IPS-NIHi11 (cell line): ENCODE data around the gene BBS7.

Experiments used
- DNase-seq: peaks from one replicate; pipeline ENCODE4 v3.0.0; 2012; ENCODE audit warnings: mixed read lengths, low spot score

The BBS7 gene, protein sequence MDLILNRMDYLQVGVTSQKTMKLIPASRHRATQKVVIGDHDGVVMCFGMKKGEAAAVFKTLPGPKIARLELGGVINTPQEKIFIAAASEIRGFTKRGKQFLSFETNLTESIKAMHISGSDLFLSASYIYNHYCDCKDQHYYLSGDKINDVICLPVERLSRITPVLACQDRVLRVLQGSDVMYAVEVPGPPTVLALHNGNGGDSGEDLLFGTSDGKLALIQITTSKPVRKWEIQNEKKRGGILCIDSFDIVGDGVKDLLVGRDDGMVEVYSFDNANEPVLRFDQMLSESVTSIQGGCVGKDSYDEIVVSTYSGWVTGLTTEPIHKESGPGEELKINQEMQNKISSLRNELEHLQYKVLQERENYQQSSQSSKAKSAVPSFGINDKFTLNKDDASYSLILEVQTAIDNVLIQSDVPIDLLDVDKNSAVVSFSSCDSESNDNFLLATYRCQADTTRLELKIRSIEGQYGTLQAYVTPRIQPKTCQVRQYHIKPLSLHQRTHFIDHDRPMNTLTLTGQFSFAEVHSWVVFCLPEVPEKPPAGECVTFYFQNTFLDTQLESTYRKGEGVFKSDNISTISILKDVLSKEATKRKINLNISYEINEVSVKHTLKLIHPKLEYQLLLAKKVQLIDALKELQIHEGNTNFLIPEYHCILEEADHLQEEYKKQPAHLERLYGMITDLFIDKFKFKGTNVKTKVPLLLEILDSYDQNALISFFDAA

DNA sequence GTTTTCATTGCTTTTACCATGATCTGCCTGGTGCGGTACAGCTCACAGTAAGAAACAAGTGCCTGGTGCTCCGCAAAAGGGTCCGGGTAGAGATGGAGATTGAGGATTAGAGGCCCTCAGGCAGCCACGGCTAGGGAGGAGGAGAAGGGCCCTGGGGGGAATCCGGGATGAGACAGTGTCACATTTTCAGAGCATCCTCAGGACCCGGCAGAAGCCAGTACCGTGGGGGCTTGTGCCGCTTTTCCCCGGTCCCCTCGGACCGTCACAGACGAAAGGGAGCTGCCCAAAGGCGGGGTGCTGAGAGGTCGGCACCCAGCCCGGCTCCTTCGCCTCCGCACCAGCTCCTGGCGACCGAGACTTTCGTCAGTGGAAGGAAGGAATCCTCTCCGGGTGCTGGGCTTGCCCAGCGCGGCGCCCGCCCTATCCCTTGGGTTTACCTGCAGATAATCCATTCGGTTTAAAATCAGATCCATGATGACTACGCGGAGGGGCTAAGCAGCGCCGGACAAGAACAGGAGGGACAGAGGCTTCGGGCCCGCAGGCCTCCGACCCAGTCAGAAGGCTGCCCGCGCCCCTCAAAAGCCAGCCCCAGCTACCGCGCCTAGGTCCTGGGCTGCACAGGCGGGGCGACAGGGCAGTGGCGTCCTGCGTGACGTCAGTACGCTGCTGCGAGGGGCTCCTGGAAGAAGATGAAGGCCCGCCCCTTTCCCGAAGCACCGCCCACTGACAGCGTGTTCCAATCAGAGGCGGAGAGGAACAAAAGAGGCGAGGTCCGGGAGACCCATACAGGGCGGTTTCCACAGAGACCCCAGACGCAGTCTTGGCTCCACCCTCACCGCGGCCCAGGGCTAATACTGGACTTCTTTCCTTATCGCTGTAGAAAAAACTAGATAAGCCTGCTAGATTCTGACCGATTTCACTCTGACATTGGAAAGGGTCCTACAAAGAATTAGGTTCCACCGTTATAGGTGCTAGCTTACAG is at the start of gene BBS7:
TSS of gene BBS7 (minus strand) at position 634 of the 982 bp plus-strand sequence. CDS start at position 473, 161 bp downstream.
- DNase-seq = peak; percentile 98

DNA sequence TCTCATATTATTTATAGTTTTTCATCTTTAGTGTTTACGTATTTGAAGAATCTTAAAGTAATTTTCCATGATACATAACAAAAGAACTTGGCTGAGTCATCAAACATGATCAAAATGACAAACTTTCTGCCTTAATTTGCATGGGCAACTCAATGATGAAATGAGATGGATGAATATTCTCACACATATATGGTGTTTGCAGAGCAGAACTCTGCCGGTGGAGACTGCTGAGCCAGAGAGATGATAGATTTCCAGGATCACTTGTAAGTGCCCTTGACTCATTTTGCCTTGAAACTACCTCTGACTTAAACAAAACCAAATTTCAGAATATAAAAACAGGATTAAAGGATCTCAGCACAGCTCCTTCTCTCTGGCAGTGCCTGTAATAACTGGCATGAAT is 43.4 kb upstream of the BBS7 start:
- DNase-seq = no peak

DNA sequence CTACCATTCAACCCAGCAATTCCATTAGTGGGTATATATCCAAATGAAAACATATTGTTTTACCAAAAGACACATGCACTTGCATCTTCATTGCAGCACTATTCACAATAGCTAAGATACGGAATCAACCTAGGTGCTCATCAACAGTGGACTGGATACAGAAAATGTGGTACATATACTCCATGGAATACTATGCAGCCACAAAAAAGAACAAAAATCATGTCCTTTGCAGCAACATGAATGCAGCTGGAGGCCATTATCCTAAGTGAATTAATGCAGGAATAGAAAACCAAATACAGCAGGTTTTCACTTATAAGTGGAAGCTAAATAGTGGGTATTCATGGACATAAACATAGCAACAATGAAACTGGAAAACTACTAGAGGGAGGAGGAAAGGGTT is 38.1 kb upstream of the BBS7 start:
- no peak for DNase-seq

DNA sequence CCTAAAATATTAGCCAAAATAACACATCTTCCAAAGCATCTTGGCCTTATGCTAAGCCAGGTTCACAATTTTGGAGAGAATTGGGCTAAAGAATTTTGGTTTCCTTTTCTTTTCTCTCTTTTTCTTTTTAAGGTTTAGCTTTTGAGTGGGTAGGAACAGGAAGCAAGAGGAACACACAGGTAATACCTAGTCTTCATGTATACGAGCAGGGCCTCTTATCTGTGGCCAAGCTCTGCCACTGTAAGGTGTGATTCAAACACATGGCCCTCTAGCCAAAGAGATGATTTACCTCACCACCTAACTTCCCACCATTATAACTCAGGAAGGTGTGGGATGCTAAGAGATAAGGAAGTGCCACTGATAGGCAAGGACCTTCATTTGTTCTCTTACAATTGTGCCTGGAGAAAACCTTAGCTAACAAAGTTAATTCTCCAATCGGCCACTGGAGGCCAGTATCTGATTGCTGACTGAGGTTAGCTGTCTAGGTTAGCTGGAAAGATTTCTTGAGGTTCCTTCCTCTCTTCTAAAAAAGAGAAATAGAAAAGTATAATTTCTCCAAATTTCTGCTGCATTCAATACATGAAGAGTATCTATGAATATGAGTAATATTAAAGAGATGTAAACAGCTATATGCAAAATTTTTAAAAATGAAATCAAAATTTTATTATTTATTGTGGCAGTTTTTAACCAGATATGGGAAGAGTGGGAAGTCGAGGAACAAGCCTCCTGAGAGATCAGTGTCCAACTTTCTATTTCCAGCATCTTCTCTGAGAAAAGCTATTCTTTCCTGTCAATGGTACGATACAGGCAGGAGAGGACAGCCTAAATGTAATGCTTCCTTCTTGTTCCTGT is 30.1 kb upstream of the BBS7 start:
- DNase-seq = peak; percentile 73

DNA sequence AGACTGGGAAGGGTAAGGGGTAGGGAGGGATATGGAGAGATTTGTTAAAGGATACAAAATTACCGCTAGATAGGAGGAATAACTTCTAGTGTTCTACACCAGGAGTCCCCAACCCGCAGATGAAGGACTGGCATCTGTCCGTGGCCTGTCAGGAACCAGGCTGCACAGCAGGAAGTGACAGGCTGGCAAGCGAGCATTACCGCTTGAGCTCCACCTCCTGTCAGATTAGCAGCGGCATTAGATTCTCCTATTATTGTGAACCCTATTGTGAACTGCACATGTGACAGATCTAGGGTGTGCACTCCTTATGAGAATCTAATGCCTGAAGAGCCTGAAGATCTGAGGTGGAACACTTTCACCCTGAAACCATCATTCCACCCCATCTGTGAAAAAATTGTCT is 27.9 kb upstream of the BBS7 start:
- DNase-seq = no peak

DNA sequence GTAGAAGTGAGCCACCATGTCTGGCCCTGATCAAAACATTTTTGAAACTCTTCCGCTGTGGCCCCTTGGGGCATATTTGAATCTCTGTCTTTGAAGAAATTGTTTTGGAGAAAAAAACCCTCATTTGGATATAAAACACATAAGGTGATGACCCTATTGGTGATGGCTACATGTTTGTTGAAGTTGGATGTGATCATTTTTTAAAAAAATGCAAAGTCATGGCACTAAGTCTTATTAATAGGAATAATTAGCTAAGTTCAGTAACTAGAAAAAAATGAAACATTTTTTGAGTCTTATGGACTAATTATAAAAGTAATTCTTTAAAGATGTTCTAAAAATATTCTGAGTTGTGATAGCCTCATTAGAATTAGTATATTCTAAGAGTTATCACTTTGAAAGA is 17.9 kb upstream of the BBS7 start:
- no peak for DNase-seq

DNA sequence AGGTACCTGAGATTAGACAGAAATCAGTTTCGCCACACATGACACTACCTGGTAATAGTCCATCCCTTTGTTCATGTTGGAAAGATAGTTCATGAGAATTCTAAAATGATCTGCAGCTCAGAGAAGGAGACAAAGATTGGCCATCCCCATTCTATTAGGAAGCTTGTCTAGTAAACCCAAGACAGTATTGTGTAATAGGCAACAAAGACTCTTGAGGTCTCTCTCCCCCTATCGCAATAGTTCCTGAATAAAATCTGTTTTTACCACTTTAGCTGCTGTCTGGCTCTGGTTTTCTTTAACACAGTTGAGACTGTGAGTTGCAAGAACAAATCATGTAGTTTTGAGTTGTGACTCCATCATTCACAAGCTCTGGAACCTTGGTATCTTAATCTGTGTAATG is 14.8 kb upstream of the BBS7 start:
- no peak for DNase-seq

DNA sequence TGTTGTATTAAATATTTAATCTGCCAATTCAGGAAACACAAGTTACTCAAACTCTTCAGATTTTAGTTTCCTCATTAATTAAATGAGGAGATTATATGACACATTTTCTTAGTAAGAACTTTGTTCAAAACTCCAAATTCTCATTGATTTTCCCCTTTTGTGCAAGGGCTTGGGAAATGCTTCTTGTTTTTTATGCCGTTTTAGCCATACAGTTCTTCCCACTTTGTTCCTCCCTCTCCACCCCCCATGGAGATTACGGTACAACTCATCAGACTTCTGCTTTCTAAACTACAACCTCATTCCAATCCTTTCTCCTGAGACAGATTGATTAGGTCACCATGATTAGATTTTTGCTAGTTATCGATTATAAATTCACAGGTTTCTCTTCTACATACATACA is 10.9 kb upstream of the BBS7 start:
- DNase-seq = no peak

DNA sequence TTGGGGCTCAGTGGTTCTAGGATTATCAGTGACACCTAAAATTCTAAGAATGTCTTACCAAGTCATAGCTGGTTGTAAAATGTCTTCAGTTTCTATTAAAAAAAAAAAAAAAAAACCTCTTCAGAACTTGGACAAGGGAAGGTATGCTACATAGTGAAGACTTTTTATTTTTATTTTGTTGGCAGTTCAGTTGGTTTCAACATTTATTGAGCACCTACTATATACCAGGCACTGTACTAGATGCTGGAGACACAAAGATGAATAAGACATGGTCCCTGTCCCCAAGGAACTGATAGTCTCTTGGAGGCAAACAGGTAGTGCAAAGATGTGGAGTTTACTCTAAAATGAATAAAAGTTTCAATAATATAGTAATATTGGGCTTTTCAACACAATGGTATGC is 8.9 kb upstream of the BBS7 start:
- DNase-seq = no peak

DNA sequence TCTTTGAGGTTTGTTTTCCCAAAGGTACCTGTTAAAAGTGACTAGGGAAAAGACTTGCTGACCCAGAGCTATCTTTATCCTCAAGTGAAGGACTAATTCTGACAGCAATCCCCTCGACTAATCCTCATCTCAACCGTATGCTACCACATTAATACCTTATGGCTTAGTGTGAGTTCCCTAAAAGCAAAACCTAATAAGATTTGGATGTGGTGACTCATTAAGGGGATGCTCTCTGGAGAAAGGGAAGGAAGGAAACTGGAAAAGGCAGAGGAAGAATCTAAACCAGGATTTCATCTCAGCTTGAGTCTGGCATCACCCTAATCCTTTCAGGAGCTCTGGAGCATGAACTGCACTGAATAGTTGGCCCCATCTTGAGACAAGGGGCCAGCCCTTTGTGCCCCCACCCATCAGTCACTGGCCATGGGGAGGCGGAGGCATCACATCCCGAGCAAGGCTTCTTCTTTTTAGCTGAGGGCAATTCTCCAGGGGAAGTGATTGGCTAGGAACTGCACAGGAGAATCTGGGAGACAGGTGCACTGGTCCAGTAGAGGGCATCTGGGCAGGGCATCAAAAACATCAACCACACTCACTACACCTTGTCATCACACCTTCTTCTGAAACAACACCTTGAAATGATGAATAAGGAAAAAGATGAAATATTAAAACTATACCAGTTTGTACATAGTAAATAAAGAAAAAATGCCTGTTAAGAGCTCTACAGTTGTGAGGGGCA is 6.9 kb upstream of the BBS7 start:
- no peak for DNase-seq

DNA sequence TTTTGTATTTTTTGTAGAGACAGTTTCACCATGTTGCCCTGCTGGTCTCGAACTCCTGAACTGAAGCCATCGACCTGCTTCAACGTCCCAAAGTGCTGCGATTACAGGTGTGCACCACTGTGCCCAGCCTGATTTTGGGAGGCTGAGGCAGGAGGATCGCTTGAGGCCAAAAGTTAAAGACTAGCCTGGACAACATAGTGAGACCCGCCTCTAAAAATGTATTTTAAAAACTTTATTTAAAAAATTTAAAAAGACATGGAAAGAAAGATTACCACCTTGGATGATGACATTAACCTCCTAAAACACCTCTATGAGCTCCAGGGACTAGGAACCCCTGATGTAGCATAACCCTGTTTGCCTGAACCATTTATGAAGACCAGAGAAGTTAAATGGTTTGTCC is 5.8 kb upstream of the BBS7 start:
- DNase-seq = no peak

DNA sequence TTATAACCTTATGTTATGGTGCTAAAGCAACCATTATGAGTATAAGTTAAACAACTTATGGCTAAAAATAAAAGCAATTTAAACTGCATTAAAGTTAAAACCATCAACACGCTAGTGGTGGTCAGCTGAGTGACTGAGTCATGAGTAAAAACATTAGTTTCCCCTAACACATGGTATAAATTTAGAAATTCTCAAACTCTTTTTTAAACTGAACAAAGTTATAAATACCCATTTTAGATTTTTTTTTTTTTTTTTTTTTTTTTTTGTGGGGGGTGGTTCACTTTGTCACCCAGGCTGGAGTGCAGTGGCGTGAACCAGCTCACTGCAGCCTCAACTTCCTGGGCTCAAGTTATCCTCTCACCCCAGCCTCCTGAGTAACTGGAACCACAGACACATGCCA is 5.4 kb upstream of the BBS7 start:
- no peak for DNase-seq

DNA sequence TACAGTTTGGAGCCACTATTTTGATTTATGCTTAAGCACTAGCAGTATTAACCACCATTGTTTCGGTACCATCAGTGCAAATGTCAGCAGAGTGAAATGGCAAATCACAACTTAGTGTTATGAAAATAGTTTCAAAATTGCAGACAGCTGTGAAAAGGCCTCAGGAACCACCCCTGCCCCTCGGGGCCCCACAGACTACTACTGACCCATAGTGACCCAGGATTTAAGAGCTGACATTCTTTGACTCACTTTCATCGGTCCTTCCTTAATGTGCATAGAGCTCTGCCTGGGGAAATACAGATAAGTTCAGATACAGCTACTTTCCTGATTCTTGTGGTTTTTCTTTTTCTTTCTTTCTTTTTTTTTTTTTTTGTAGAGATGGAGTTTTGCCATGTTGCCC is 3.3 kb upstream of the BBS7 start:
- DNase-seq = no peak

DNA sequence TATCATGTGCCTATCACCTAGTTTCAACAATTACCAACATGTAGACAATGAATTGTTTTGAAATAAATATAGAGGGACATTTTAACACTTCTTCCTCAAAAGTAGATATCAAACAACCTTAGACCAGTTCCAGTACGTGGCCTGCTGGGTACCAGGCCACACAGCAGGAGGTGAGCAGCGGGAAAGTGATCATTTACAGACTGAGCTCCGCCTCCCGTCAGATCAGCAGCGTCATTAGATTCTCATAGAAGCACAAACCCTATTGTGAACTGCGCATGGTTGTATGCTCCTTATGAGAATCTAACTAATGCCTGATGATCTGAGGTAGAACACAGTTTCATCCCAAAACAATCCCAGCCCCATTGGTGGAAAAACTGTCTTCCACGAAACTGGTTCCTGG is 6.5 kb downstream of the BBS7 start:
- no peak for DNase-seq

DNA sequence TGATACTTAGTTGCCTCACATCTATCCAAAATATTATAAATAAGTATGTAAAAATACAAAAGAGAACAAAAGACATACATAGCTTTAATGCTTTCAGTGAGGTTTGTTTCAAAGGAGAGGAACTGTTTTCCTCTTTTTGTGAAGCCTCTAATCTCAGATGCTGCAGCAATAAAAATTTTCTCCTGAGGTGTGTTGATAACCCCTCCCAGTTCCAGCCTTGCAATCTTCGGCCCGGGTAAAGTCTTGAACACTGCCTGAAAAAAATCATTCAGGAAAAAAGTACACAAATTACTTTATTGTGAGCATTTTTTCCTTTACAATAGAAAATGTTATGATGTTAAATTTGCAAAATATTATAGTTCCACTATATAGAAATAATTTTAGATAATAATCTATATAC is 8.8 kb downstream of the BBS7 start:
- no peak for DNase-seq

DNA sequence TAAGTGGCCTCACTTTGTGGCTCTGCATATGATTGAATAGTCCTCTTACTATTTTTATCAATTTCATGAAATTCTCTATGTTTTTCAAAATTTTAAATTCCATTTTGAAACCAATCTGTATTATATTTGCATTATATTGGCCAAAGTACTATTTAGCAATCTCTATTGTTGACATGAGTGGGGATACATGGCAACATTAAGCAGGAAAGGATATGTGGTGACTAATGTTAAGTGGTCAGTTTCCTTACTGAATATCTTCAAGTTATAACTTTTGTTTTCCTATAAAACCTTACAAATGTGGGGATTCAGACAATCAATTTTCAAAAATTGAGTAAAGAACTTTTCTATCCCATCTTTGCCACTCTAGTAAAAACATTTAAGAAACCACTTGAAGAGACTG is 10.2 kb downstream of the BBS7 start:
- DNase-seq = no peak

DNA sequence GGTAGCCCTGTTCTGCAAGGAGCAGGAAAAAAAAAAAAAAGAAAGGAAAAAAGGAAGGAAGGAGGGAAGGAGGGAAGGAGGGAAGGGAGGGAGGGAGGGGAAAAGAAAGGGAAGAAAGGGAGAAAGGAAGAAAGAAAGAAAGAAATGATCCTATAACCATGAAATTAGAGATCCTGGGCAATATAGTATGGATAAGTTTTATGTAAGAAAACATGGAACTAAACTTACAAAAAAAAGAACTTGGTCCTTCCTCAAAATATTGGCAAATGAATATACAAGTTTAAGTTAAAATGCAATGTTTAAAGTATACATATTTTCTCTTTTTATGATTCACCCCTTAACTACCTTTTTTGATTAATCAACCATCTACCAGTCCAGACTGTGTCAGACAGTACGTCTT is 18.9 kb downstream of the BBS7 start:
- DNase-seq = no peak

DNA sequence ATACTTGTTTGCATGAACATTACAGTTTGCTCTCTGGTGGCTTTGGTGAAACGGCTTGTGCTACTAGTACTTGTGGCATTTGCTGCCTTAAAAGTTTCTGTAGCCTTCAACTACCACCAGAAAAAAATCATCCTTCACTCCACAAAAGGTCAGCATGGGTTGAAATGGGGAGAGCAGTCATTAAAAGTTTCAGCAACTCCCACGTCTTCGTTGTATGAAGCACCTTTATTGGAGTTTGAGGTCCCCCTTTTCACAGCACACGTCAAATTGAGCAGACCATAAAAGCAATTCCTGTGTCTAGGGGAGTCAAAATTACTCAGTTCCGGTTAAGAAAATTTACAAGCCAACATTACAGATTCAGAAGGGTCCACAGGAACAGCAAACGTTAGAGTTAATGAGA is 23.6 kb downstream of the BBS7 start:
- no peak for DNase-seq

DNA sequence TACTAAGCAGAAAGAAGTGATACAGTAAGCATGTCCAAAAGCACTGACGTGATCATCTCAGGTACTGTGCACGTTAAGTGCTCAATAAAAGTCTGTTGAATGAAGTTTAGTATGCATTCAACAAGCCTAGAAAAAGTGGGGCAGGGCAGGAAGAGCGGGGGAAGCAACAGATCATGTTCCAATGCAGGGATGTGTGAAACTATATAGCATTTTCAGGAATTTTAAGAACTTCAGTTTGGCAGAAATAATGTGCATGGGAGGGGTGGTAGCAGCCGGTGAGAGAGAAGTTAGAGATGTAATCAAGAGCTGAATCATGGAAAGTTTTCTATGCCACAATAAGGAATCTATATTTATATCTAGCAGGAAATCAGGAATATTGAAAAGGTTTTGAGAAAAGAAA is 27.4 kb downstream of the BBS7 start:
- no peak for DNase-seq

DNA sequence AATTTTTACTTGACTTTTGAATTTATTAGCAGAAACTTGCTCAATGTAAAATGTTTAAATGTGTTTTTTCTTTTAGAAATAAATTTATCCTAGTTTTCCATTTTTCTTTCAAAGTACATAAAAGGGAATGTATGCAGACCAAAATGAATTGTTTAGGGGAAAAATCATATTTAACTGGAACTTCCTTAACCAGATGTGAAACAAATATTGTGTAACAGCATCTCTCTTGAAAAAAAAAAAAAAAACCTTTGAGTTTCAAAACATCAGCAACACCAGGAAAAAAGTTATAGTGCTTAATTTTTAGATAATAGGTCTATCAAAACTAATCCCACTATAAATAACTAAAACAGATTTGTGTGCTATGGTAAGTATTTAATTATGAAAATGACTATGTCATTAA is 32.1 kb downstream of the BBS7 start:
- no peak for DNase-seq

DNA sequence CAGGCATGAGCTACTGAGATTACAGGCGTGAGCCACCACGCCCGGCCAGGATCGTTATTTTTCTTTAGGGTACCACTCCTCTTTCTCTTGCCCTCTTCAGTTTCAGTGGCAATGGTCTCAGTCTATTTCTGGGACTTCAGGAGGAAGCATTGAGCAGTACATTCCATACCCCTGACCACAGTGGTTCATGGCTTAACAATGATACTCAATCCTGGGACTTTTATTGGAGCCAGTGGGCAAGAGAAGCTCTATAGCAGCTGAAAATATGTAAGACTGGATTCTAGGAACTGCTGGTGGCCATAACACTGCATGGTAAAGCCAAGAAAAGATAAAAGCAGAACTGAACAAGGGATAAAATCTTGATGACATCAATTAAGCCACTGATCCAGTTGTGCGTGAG is 40.8 kb downstream of the BBS7 start:
- DNase-seq = no peak
